GM12878 (cell line): ENCODE measurements around the gene TNRC6B. TPM values are rescaled to one million over a fixed set of nuclear protein-coding genes. Genes with fewer than 3 reads are reported as not detected.
A peak's percentile ranks its signal among the peaks of the same experiment; 100 is the strongest.

ENCODE experiments used
- ATF2 ChIP-seq: IDR thresholded peaks from 2 replicates; pipeline ENCODE4 v1.6.1; 2012; ENCODE audit warnings: low read length, inconsistent platforms
- BRCA1 ChIP-seq: IDR thresholded peaks from 2 replicates; pipeline ENCODE4 v1.6.1; 2011; ENCODE audit warnings: low read depth, low read length, improper control_type of control experiment
- CEBPZ ChIP-seq: fragments of 150-350 bp; IDR thresholded peaks from 2 replicates; pipeline ENCODE4 v1.6.1; 2016; ENCODE audit warnings: low read depth, low read length
- E4F1 ChIP-seq: fragments of 450-650 bp; IDR thresholded peaks from 2 replicates; pipeline ENCODE4 v1.6.1; 2018; ENCODE audit warnings: borderline replicate concordance, mild to moderate bottlenecking; ENCODE audit not compliant: partially characterized antibody
- KDM1A ChIP-seq: fragments of 200-600 bp; sonication (generic); IDR thresholded peaks from 2 replicates; pipeline ENCODE4 v1.6.1; 2016; ENCODE audit warnings: borderline replicate concordance
- KLF5 ChIP-seq: fragments of 450-650 bp; IDR thresholded peaks from 2 replicates; pipeline ENCODE4 v1.6.1; 2014; ENCODE audit warnings: mild to moderate bottlenecking; ENCODE audit not compliant: partially characterized antibody
- PAX8 ChIP-seq: fragments of 450-650 bp; IDR thresholded peaks from 2 replicates; pipeline ENCODE4 v1.6.1; 2017; ENCODE audit warnings: mild to moderate bottlenecking, moderate library complexity
- RB1 ChIP-seq: fragments of 450-650 bp; formaldehyde crosslinking; IDR thresholded peaks from 2 replicates; pipeline ENCODE4 v1.6.1; 2017; ENCODE audit warnings: mild to moderate bottlenecking, borderline replicate concordance
- TBL1XR1 ChIP-seq: IDR thresholded peaks from 2 replicates; pipeline ENCODE4 v1.6.1; 2012; ENCODE audit warnings: low read depth, low read length, improper control_type of control experiment
- ZBTB40 ChIP-seq: fragments of 450-650 bp; IDR thresholded peaks from 2 replicates; pipeline ENCODE4 v1.6.1; 2016; ENCODE audit warnings: mild to moderate bottlenecking, moderate library complexity, borderline replicate concordance
- ZNF24 ChIP-seq: fragments of 450-650 bp; IDR thresholded peaks from 2 replicates; pipeline ENCODE4 v1.6.1; 2017; ENCODE audit warnings: antibody characterized with exemption, mild to moderate bottlenecking
- ZNF384 ChIP-seq: IDR thresholded peaks from 2 replicates; pipeline ENCODE4 v1.6.1; 2012; ENCODE audit warnings: low read depth, mild to moderate bottlenecking, low read length, improper control_type of control experiment, borderline replicate concordance
- ZNF687 ChIP-seq: fragments of 450-650 bp; IDR thresholded peaks from 2 replicates; pipeline ENCODE4 v1.6.1; 2017; ENCODE audit warnings: mild to moderate bottlenecking, moderate library complexity
- polyA plus RNA-seq, 11 experiments: library from polyadenylated mRNA; depleted of rRNA in 4 of 11; unstranded in 6 of 11; stranded (reverse) in 5 of 11; fragments of >200 nt; fragmentation: Nextera tagmentation in 4 of 11; fragmentation: Illumina TruSeq in 1 of 11; extraction: Ambion mirVana in 4 of 11; extraction: Trizol in 1 of 11; gene quantifications; 1 replicate in 1 of 11; 2 replicates in 10 of 11; pipeline versions ENCODE4 v1.2.1 to v1.2.3, GENCODE V29; 2011 to 2016; ENCODE audit warnings: inconsistent platforms in 2 of 11, missing spikeins in 2 of 11, low read depth in 1 of 11
- total RNA-seq, 4 experiments: library from RNA; depleted of rRNA in 3 of 4; stranded (reverse); fragments of >200 nt in 3 of 4; fragmentation: Illumina TruSeq in 1 of 4; extraction: Trizol in 1 of 4; gene quantifications; 2 replicates each; pipeline versions ENCODE4 v1.2.1 to v1.2.3, GENCODE V29; 2013 to 2021

TNRC6B gene
- total and polyA plus RNA-seq, 10 of the 15 experiments (the other 5 are each of a cell fraction or from before 2014, with no cell fraction given): 3.6 to 32.8 (median 16.4) TPM

GRCh38 chr22:40237788-40238424 is 60.2 kb downstream of the TNRC6B start (continued):
- TF ChIP-seq CEBPZ (no peak), ZBTB40 (no peak), E4F1 (no peak), ZNF24 (no peak), ZNF384 (no peak), KLF5 (no peak), KDM1A (no peak), ATF2 (no peak), PAX8 (no peak), BRCA1 (no peak), RB1 (no peak), TBL1XR1 (no peak), ZNF687 (peak; percentile 53; the same call in 1 of the 2 replicates)
